ENCODE data around the gene MGAT4C.

The MGAT4C gene

DNA sequence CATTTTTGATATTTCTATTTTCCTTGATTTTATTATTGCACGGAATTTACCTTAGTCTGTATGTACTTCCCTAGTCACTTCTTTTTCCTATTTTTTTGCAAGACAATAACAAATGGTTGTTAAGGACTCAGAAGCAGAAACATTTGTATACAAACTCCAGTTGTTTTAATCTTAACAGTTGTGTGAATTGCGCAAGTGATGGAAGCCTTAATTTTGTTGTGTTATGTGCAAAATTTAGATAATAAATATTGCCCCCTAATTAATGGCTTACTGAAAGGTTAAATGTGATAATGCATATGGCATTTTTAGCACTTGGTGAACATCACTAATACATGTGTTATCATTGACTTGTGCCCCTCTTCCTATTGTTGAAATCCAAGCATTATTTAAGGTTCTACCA, 82.0 kb downstream of the MGAT4C start:
- TF ChIP-seq CTCF (IDR thresholded peaks at IDR 0.05; ENCODE audit: borderline replicate concordance, insufficient read depth, low read depth, low read length): no peak
- H3K4me3 ChIP-seq (ENCODE audit: low read depth, low read length): no peak overlapping the region

DNA sequence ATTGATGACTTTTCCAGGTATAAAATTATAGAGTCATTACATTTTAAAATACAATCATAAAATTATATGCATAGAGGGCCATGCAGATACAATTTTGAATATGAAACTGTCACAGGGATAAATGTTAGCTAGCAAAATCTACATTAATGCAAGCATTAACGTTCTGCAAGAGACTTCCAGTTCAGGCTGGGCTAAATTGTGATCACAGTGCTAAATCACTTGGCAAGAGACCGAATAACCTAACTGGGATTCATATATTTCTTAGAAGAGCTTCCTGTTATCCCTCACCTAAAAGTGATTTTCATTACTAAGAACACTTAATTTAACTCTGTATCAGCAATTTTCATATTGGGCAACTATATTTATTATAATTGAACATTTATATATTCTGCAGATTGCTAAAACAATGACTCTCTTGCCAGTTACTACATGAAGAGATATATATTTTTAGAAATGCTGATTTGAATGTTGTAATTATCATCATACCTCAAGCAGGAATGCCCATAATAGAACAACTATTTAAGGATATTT, 83.2 kb downstream of the MGAT4C start:
- no peak for TF ChIP-seq CTCF (IDR thresholded peaks at IDR 0.05; ENCODE audit: borderline replicate concordance, insufficient read depth, low read depth, low read length)
- no peak overlapping the region for H3K4me3 ChIP-seq (ENCODE audit: low read depth, low read length)

- no peak overlapping the region for H3K4me3 ChIP-seq (ENCODE audit: low read depth, low read length)
- TF ChIP-seq CTCF (IDR thresholded peaks at IDR 0.05; ENCODE audit: borderline replicate concordance, insufficient read depth, low read depth, low read length): no peak
Observed at GRCh38 chr12:86170051-86170450, 86.1 kb downstream of the MGAT4C start.

DNA sequence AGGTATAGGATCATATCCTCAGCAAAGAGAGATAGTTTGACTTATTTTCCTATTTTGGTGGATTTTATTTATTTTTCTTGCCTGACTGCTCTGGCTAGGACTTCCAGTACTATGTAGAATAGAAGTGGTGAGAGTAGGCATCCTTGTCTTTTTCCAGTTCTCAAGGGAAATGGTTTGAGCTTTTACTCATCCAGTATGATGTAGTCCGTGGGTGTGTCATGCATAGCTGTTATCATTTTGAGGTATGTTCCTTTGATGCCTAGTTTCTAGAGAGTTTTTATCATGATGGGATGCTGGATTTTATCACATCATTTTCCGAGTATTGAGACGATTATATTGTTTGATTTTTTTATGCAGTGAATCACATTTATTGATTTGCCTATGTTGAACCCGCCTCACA, 97.2 kb downstream of the MGAT4C start:
- no peak overlapping the region for H3K4me3 ChIP-seq (ENCODE audit: low read depth, low read length)
- TF ChIP-seq CTCF (IDR thresholded peaks at IDR 0.05; ENCODE audit: borderline replicate concordance, insufficient read depth, low read depth, low read length): no peak

DNA sequence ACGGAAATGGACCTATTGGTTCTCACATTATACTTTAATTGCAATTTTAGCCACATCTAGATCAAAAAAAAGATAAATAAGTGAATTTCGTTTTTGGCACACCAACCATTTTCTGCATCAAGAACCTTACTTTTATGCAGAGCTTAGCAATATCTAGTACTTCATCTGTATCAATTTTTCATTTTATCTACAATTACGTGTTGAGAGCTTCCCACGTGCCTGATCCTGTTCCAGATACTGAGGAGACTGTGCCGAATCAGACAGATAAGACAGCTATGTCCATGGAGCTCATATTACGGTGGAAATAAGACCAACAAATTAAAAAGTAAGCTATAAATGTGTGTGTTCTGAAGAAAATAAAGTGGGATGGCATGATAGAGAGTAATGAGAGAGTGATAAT, 101.6 kb downstream of the MGAT4C start:
- TF ChIP-seq CTCF (IDR thresholded peaks at IDR 0.05; ENCODE audit: borderline replicate concordance, insufficient read depth, low read depth, low read length): no peak
- H3K4me3 ChIP-seq (ENCODE audit: low read depth, low read length): no peak overlapping the region

GRCh38 chr12:86148612-86149011, 107.6 kb downstream of the MGAT4C start:
- no peak for TF ChIP-seq CTCF (IDR thresholded peaks at IDR 0.05; ENCODE audit: borderline replicate concordance, insufficient read depth, low read depth, low read length)
- no peak overlapping the region for H3K4me3 ChIP-seq (ENCODE audit: low read depth, low read length)

GRCh38 chr12:86148071-86148470, 108.1 kb downstream of the MGAT4C start:
- no peak overlapping the region for H3K4me3 ChIP-seq (ENCODE audit: low read depth, low read length)
- no peak for TF ChIP-seq CTCF (IDR thresholded peaks at IDR 0.05; ENCODE audit: borderline replicate concordance, insufficient read depth, low read depth, low read length)
